GM11168 (cell line): ENCODE results near the gene PATJ.
"Not testable (repeated sequence)": the region's sequence is repeated elsewhere in the genome, so short reads cannot be mapped to it uniquely, and the experiment has no call there.

Source experiments
- in situ Hi-C: fragments of 300-500 bp; cut with MboI; formaldehyde crosslinking; loops from one replicate; pipeline ENCODE4 v1.12.0; 2022; ENCODE audit warnings: low sequenced_read_pairs; ENCODE audit not compliant: unreplicated experiment

PATJ gene

GRCh38 chr1:61935516-61935915 lies 193.2 kb downstream of the PATJ start:
- in situ Hi-C loops, result no loop called here

GRCh38 chr1:61936839-61937238 lies 194.6 kb downstream of the PATJ start:
- in situ Hi-C loops, result no loop called here

- in situ Hi-C loops, result no loop called here
Measured at GRCh38 chr1:61941794-61942193, 199.5 kb downstream of the PATJ start.

GRCh38 chr1:61942856-61943255 lies 200.6 kb downstream of the PATJ start:
- in situ Hi-C loops, result no loop called here

GRCh38 chr1:61948685-61949084 lies 206.4 kb downstream of the PATJ start:
- in situ Hi-C loops, result not testable (repeated sequence)

- in situ Hi-C loops, result no loop called here
Measured at GRCh38 chr1:61950418-61950817, 208.1 kb downstream of the PATJ start.

GRCh38 chr1:61951731-61952580 lies 209.7 kb downstream of the PATJ start:
- in situ Hi-C loops, result no loop called here

GRCh38 chr1:61952675-61953074 lies 210.4 kb downstream of the PATJ start:
- in situ Hi-C loops, result no loop called here

- in situ Hi-C loops, result no loop called here
Measured at GRCh38 chr1:61953076-61953789, 211.0 kb downstream of the PATJ start.

GRCh38 chr1:61953790-61954150 lies 211.5 kb downstream of the PATJ start:
- in situ Hi-C loops, result no loop called here

GRCh38 chr1:61955261-61955660 lies 213.0 kb downstream of the PATJ start:
- in situ Hi-C loops, result no loop called here

GRCh38 chr1:61956016-61956645 lies 213.9 kb downstream of the PATJ start:
- in situ Hi-C loops, result no loop called here

GRCh38 chr1:61956784-61957183 lies 214.5 kb downstream of the PATJ start:
- in situ Hi-C loops, result no loop called here

- in situ Hi-C loops, result no loop called here
Measured at GRCh38 chr1:61961009-61961408, 218.7 kb downstream of the PATJ start.

GRCh38 chr1:61962631-61963030 lies 220.4 kb downstream of the PATJ start:
- in situ Hi-C loops, result no loop called here

- in situ Hi-C loops, result not testable (repeated sequence)
Measured at GRCh38 chr1:61966450-61967225, 224.4 kb downstream of the PATJ start.

- in situ Hi-C loops, result no loop called here
Measured at GRCh38 chr1:61967750-61968149, 225.5 kb downstream of the PATJ start.

GRCh38 chr1:61968869-61969268 lies 226.6 kb downstream of the PATJ start:
- in situ Hi-C loops, result no loop called here

GRCh38 chr1:61973100-61973837 lies 231.0 kb downstream of the PATJ start:
- in situ Hi-C loops, result no loop called here

GRCh38 chr1:61975638-61976037 lies 233.4 kb downstream of the PATJ start:
- in situ Hi-C loops, result no loop called here
